ENCODE data around the gene SLIT3.

SLIT3 gene

DNA sequence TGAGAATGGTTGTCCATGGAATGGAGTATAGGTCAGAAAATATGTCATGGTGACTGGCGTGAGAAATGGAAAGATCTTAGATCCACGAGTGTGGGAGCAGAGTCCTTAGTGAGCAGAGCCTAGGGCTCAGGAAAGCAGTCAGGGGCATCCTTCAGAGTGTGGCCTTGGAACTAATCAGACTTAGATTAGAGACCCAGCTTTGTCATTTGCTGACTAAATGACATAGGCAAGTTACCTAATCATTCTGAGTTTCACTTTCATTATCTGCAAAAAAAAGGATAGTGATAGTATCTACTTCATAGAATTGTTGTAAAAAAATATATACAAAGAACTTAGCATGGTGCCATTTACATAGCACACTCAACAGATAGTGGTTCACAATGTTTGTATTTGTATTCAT, 24.3 kb upstream of the SLIT3 start (continued):
- TF ChIP-seq PATZ1 (CRISPR knock-in tag; IDR thresholded peaks at IDR 0.05; ENCODE audit: borderline replicate concordance) (no peak), ZNF565 (CRISPR knock-in tag; conservative IDR thresholded peaks at IDR 0.05; ENCODE audit: low read depth) (no peak), ARNTL (CRISPR knock-in tag; IDR thresholded peaks at IDR 0.05; ENCODE audit: borderline replicate concordance, low read depth) (no peak), ZFP30 (CRISPR knock-in tag; IDR thresholded peaks at IDR 0.05) (no peak), ESRRG (CRISPR knock-in tag; IDR thresholded peaks at IDR 0.05) (no peak), TCF4 (CRISPR knock-in tag; IDR thresholded peaks at IDR 0.05; ENCODE audit: borderline replicate concordance) (no peak), CREB5 (CRISPR knock-in tag; IDR thresholded peaks at IDR 0.05; ENCODE audit: low read depth) (no peak), BACH2 (CRISPR knock-in tag; IDR thresholded peaks at IDR 0.05; ENCODE audit: borderline replicate concordance) (no peak)

DNA sequence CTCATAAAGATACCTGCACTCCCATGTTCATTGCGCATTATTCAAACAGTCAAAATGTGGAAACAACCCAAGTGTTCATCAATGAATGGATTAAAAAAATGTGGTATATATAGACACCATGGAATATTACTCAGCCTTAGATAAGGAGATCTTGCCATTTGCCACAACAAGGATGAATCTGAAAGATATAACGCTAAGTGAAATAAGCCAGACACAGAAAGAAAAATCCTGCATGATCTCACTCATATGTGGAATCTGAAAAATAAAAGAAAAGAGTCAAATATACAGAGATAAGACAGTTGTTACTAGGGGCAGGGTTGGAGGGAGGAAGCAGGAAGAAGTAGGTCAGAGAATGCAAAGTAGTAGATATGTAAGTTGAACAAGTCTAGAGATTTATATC, 17.6 kb upstream of the SLIT3 start:
- TF ChIP-seq, protein P1, sequence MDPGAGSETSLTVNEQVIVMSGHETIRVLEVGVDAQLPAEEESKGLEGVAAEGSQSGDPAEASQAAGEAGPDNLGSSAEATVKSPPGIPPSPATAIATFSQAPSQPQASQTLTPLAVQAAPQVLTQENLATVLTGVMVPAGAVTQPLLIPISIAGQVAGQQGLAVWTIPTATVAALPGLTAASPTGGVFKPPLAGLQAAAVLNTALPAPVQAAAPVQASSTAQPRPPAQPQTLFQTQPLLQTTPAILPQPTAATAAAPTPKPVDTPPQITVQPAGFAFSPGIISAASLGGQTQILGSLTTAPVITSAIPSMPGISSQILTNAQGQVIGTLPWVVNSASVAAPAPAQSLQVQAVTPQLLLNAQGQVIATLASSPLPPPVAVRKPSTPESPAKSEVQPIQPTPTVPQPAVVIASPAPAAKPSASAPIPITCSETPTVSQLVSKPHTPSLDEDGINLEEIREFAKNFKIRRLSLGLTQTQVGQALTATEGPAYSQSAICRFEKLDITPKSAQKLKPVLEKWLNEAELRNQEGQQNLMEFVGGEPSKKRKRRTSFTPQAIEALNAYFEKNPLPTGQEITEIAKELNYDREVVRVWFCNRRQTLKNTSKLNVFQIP (CRISPR knock-in tag; IDR thresholded peaks at IDR 0.05; ENCODE audit: borderline replicate concordance, low read depth): no peak
- TF ChIP-seq ARNTL (CRISPR knock-in tag; IDR thresholded peaks at IDR 0.05; ENCODE audit: borderline replicate concordance, low read depth) (no peak), ZNF8 (CRISPR knock-in tag; IDR thresholded peaks at IDR 0.05) (peak; percentile 53; the same call in 1 of the 2 replicates)
- no peak for ATAC-seq

- no peak for TF ChIP-seq ISL1 (CRISPR knock-in tag; IDR thresholded peaks at IDR 0.05)
- TF ChIP-seq TCF4 (CRISPR knock-in tag; IDR thresholded peaks at IDR 0.05; ENCODE audit: borderline replicate concordance): no peak
- TF ChIP-seq ZC3H10 (CRISPR knock-in tag; IDR thresholded peaks at IDR 0.05): no peak
- ATAC-seq: no peak
These were observed 6.7 kb upstream of the SLIT3 start for GRCh38 chr5:169307646-169308045.

- ATAC-seq: no peak
- TF ChIP-seq ZNF565 (CRISPR knock-in tag; conservative IDR thresholded peaks at IDR 0.05; ENCODE audit: low read depth) (no peak), PPARA (CRISPR knock-in tag; IDR thresholded peaks at IDR 0.05; ENCODE audit: borderline replicate concordance) (no peak), RARB (CRISPR knock-in tag; IDR thresholded peaks at IDR 0.05) (no peak), GLIS3 (CRISPR knock-in tag; IDR thresholded peaks at IDR 0.05) (no peak), CSDC2 (CRISPR knock-in tag; IDR thresholded peaks at IDR 0.05) (no peak), CREB5 (CRISPR knock-in tag; IDR thresholded peaks at IDR 0.05; ENCODE audit: low read depth) (no peak), ZNF70 (CRISPR knock-in tag; IDR thresholded peaks at IDR 0.05) (no peak), ZFP3 (CRISPR knock-in tag; IDR thresholded peaks at IDR 0.05) (no peak)
These were observed 4.4 kb upstream of the SLIT3 start for GRCh38 chr5:169305366-169305765.

- no peak for TF ChIP-seq PATZ1 (CRISPR knock-in tag; IDR thresholded peaks at IDR 0.05; ENCODE audit: borderline replicate concordance)
- TF ChIP-seq PPARA (CRISPR knock-in tag; IDR thresholded peaks at IDR 0.05; ENCODE audit: borderline replicate concordance): no peak
- TF ChIP-seq OSR1 (CRISPR knock-in tag; IDR thresholded peaks at IDR 0.05): no peak
- TF ChIP-seq TOX (CRISPR knock-in tag; IDR thresholded peaks at IDR 0.05; ENCODE audit: borderline replicate concordance): no peak
- TF ChIP-seq SNAI2 (CRISPR knock-in tag; IDR thresholded peaks at IDR 0.05): no peak
- no peak for TF ChIP-seq ZC3H10 (CRISPR knock-in tag; IDR thresholded peaks at IDR 0.05)
- no peak for TF ChIP-seq CSRNP3 (CRISPR knock-in tag; IDR thresholded peaks at IDR 0.05)
- TF ChIP-seq BACH2 (CRISPR knock-in tag; IDR thresholded peaks at IDR 0.05; ENCODE audit: borderline replicate concordance): no peak
- TF ChIP-seq ZFP30 (CRISPR knock-in tag; IDR thresholded peaks at IDR 0.05): no peak
- TF ChIP-seq GLIS3 (CRISPR knock-in tag; IDR thresholded peaks at IDR 0.05): no peak
- TF ChIP-seq RARB (CRISPR knock-in tag; IDR thresholded peaks at IDR 0.05): no peak
- no peak for TF ChIP-seq ISL1 (CRISPR knock-in tag; IDR thresholded peaks at IDR 0.05)
- no peak for TF ChIP-seq ZNF565 (CRISPR knock-in tag; conservative IDR thresholded peaks at IDR 0.05; ENCODE audit: low read depth)
- no peak for TF ChIP-seq ZNF70 (CRISPR knock-in tag; IDR thresholded peaks at IDR 0.05)
- no peak for TF ChIP-seq CREB5 (CRISPR knock-in tag; IDR thresholded peaks at IDR 0.05; ENCODE audit: low read depth)
These were observed 3.2 kb upstream of the SLIT3 start for GRCh38 chr5:169304175-169304574.

More at GRCh38 chr5:169304175-169304574, 3.2 kb upstream of the SLIT3 start:
- ATAC-seq: no peak

All from SK-N-SH treated with all-trans-retinoic acid at 6 μM for 48 hours (cell line).